OCI-LY7 (cell line): ENCODE data around the gene R3HCC1L. TPM values are rescaled to one million over a fixed set of nuclear protein-coding genes. Genes with fewer than 3 reads are reported as not detected.

Source experiments
- BruUV-seq: library from RNA; stranded (reverse); fragments of 400-500 nt; replicated peaks from 2 replicates; lab custom pipeline; 2021; lab: Mats Ljungman, UMichigan
- CTCF ChIA-PET: fragments of 300-600 bp; sonication (Branson Sonifier 250); formaldehyde crosslinking; loops from one replicate; lab custom pipeline; 2022; ENCODE audit warnings: antibody characterized with exemption; ENCODE audit not compliant: unreplicated experiment; lab: Charles Lee
- POLR2A ChIA-PET: fragments of 300-600 bp; sonication (Branson Sonifier 250); formaldehyde crosslinking; loops from one replicate; lab custom pipeline; 2022; ENCODE audit warnings: antibody characterized with exemption; lab: Charles Lee
- DNase-seq: peaks from one replicate; pipeline ENCODE4 v3.0.0-alpha.2; 2015; ENCODE audit warnings: low spot score
- H2AFZ ChIP-seq: fragments of 200-600 bp; sonication (generic), shearing (Covaris generic); 2 replicates; pipeline ENCODE4 v1.6.1; 2014; ENCODE audit warnings: mild to moderate bottlenecking, antibody characterized with exemption, low read length, moderate library complexity
- H3K27ac ChIP-seq: fragments of 200-600 bp; sonication (generic); 2 replicates; pipeline ENCODE4 v1.5.1; 2014; ENCODE audit warnings: mixed run types, low read depth, mild to moderate bottlenecking, moderate library complexity, low read length, inconsistent platforms; ENCODE audit not compliant: poor library complexity, severe bottlenecking
- H3K36me3 ChIP-seq: fragments of 200-600 bp; sonication (generic); 2 replicates; pipeline ENCODE4 v1.6.1; 2014; ENCODE audit warnings: mild to moderate bottlenecking, antibody characterized with exemption, low read length, moderate library complexity, mixed read lengths; ENCODE audit not compliant: insufficient read depth
- H3K4me1 ChIP-seq: fragments of 200-600 bp; sonication (generic); 2 replicates; pipeline ENCODE4 v1.5.1; 2014; ENCODE audit warnings: mild to moderate bottlenecking, low read length; ENCODE audit not compliant: insufficient read depth, poor library complexity, severe bottlenecking
- H3K4me2 ChIP-seq: fragments of 200-600 bp; sonication (generic); 2 replicates; pipeline ENCODE4 v1.6.1; 2014; ENCODE audit warnings: mild to moderate bottlenecking, low read length
- H3K4me3 ChIP-seq: fragments of 200-600 bp; sonication (generic); 2 replicates; pipeline ENCODE4 v1.5.1; 2014; ENCODE audit warnings: mild to moderate bottlenecking, low read depth, low read length; ENCODE audit not compliant: poor library complexity, severe bottlenecking
- H3K79me2 ChIP-seq: fragments of 200-600 bp; sonication (generic); 2 replicates; pipeline ENCODE4 v1.6.1; 2016; ENCODE audit warnings: low read depth, mild to moderate bottlenecking, low read length, moderate library complexity, mixed read lengths; ENCODE audit not compliant: insufficient read depth
- H3K9me2 ChIP-seq: fragments of 200-600 bp; sonication (generic); 2 replicates; pipeline ENCODE4 v1.6.1; 2016; ENCODE audit warnings: mild to moderate bottlenecking, low read length, mixed read lengths; ENCODE audit not compliant: insufficient read depth
- H3K9me3 ChIP-seq: fragments of 200-600 bp; sonication (generic); 2 replicates; pipeline ENCODE4 v1.6.1; 2014; ENCODE audit warnings: mild to moderate bottlenecking, mixed run types, low read length, mixed read lengths
- H4K20me1 ChIP-seq: fragments of 200-600 bp; sonication (generic); 2 replicates; pipeline ENCODE4 v1.6.1; 2014; ENCODE audit warnings: mild to moderate bottlenecking, antibody characterized with exemption, low read length, moderate library complexity, mixed read lengths; ENCODE audit not compliant: insufficient read depth
- EZH2phosphoT487 ChIP-seq: fragments of 200-600 bp; sonication (generic); IDR thresholded peaks from 2 replicates; pipeline ENCODE4 v1.6.1; 2018; ENCODE audit warnings: low read depth, borderline replicate concordance, mild to moderate bottlenecking, mixed run types, antibody characterized with exemption, low read length, moderate library complexity, mixed read lengths
- intact Hi-C: fragments of 100-400 bp; cut with micrococcal nuclease; formaldehyde crosslinking; loops from one replicate; pipeline ENCODE4 v1.10.0; 2022; ENCODE audit not compliant: unreplicated experiment
- total RNA-seq, 2 experiments: library from RNA; depleted of rRNA in 1 of 2; stranded (reverse); fragments of >200 nt in 1 of 2; shearing (Covaris generic) in 1 of 2; gene quantifications; 2 replicates each; pipeline ENCODE4 v1.2.3, GENCODE V29; 2014 to 2022
- TF ChIP-seq, protein P1 (sequence below): fragments of 200-600 bp; sonication (generic); conservative IDR thresholded peaks from 2 replicates; pipeline ENCODE4 v1.5.1; 2014; ENCODE audit warnings: mild to moderate bottlenecking, antibody characterized with exemption, low read length, moderate library complexity, mixed read lengths

Gene R3HCC1L
- total RNA-seq, 2 experiments from 2014 or later, result 38.8 to 42.0 TPM

DNA sequence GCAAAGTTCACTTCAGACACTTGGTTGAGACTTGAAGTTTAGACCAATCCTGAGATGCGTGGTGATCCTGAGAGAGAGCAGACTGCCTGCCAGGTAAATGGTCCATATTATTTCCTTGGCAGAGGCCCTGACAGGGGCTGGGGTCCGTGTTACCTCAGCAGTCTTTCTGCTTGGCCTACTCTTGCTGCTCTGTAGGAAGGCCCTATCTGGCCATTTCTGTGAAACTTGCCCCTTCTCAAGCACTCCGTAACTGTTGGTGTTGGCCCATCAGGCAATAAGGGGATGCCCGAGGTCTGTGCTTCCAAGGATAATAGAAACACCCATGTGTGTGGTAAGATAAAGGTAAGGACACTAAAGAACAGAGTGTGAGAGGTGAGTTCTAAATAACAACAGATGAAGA is 113.6 kb downstream of the R3HCC1L start:
- no peak for DNase-seq
- no TSS peak for BruUV-seq
- Histone ChIP-seq H3K4me3 (no peak overlapping the region), H3K27ac (no peak overlapping the region), H2AFZ (no peak overlapping the region), H3K9me3 (no peaks in the 10 kb centered on the region), H3K4me1 (no peaks in the 10 kb centered on the region), H4K20me1 (no peaks in the 10 kb centered on the region), H3K9me2 (no peaks in the 10 kb centered on the region), H3K79me2 (no peaks in the 10 kb centered on the region), H3K36me3 (peaks cover 71% of the 10 kb centered on the region), H3K4me2 (no peak overlapping the region)
- CTCF ChIA-PET, result no interaction called here
- intact Hi-C loops, result no loop called here
- POLR2A ChIA-PET, result no interaction called here
- TF ChIP-seq EZH2phosphoT487, result no peak
- TF ChIP-seq, protein P1, sequence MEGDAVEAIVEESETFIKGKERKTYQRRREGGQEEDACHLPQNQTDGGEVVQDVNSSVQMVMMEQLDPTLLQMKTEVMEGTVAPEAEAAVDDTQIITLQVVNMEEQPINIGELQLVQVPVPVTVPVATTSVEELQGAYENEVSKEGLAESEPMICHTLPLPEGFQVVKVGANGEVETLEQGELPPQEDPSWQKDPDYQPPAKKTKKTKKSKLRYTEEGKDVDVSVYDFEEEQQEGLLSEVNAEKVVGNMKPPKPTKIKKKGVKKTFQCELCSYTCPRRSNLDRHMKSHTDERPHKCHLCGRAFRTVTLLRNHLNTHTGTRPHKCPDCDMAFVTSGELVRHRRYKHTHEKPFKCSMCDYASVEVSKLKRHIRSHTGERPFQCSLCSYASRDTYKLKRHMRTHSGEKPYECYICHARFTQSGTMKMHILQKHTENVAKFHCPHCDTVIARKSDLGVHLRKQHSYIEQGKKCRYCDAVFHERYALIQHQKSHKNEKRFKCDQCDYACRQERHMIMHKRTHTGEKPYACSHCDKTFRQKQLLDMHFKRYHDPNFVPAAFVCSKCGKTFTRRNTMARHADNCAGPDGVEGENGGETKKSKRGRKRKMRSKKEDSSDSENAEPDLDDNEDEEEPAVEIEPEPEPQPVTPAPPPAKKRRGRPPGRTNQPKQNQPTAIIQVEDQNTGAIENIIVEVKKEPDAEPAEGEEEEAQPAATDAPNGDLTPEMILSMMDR, result no peak

- Histone ChIP-seq H3K9me2 (no peaks in the 10 kb centered on the region), H2AFZ (no peak overlapping the region), H3K9me3 (no peaks in the 10 kb centered on the region), H3K4me3 (no peak overlapping the region), H3K4me1 (no peaks in the 10 kb centered on the region), H3K27ac (no peak overlapping the region), H3K36me3 (peaks cover 60% of the 10 kb centered on the region), H3K79me2 (no peaks in the 10 kb centered on the region), H3K4me2 (no peak overlapping the region), H4K20me1 (no peaks in the 10 kb centered on the region)
- no peak for DNase-seq
- intact Hi-C loops, result no loop called here
- CTCF ChIA-PET, result interaction anchor here (0.6 kb wide), 1 partner anchor 10 kb away, joined by 3 read pairs; no protein-coding TSS in a partner anchor
- no TSS peak for BruUV-seq
- POLR2A ChIA-PET, result no interaction called here
- TF ChIP-seq EZH2phosphoT487, result no peak
- TF ChIP-seq, protein P1, result no peak
These were observed 114.7 kb downstream of the R3HCC1L start for GRCh38 chr10:98249134-98249533.

DNA sequence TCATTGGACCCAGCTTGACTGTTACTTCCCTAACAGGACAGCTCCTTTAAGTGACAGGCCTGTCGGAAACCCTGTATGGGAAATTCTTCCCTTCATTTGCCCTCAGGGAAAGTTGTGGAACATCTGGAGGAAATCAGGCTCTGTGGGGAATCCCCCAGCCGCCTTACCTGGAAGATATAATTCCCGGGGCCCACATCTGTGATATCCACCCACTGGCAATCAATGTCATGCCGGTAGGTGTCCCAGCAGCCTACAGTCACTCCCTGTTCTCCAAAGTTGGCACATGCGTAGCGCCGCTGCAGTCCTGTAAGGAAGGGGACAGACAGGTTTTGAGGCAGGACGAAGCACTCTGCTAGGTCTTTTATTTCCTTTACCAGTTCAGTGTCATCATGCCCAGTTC is 116.9 kb downstream of the R3HCC1L start:
- Histone ChIP-seq H3K4me2 (no peak overlapping the region), H3K36me3 (peaks cover 42% of the 10 kb centered on the region), H4K20me1 (no peaks in the 10 kb centered on the region), H2AFZ (no peak overlapping the region), H3K79me2 (no peaks in the 10 kb centered on the region), H3K9me3 (no peaks in the 10 kb centered on the region), H3K4me3 (no peak overlapping the region), H3K4me1 (no peaks in the 10 kb centered on the region), H3K27ac (no peak overlapping the region), H3K9me2 (no peaks in the 10 kb centered on the region)
- POLR2A ChIA-PET, result no interaction called here
- DNase-seq, result no peak
- intact Hi-C loops, result no loop called here
- CTCF ChIA-PET, result no interaction called here
- no TSS peak for BruUV-seq
- TF ChIP-seq EZH2phosphoT487, result no peak
- TF ChIP-seq, protein P1, result no peak
